HEK293 (cell line): Measurements from ENCODE around the gene TMEM255B.

Experiments
- CTCF ChIA-PET: fragments of 350-600 bp; formaldehyde crosslinking; extraction: SDS; loops from one replicate; lab custom pipeline; 2021; ENCODE audit warnings: antibody characterized with exemption; lab: Yijun Ruan, JAX
- POLR2A ChIA-PET: fragments of 300-600 bp; formaldehyde crosslinking; extraction: SDS; loops from one replicate; lab custom pipeline; 2020; ENCODE audit warnings: antibody characterized with exemption, inconsistent platforms; lab: Yijun Ruan, JAX
- H3K27ac ChIP-seq: fragments of 200-500 bp; sonication (Bioruptor generic); 2 replicates; pipeline ENCODE4 v1.5.1; 2014; ENCODE audit warnings: low read depth, low read length, control low read depth, inconsistent platforms; ENCODE audit errors: extremely low read depth
- H3K36me3 ChIP-seq, 2 experiments: fragments of 200-500 bp in 1 of 2; sonication (Bioruptor generic) in 1 of 2; 1 replicate in 1 of 2; 2 replicates in 1 of 2; pipeline ENCODE4 v1.5.1; 2014 to 2017; ENCODE audit warnings: inconsistent platforms in 2 of 2, low read length in 2 of 2; ENCODE audit not compliant: control insufficient read depth in 2 of 2, insufficient read depth in 1 of 2
- H3K4me1 ChIP-seq: fragments of 200-500 bp; sonication (Bioruptor generic); 2 replicates; pipeline ENCODE4 v1.5.1; 2014; ENCODE audit warnings: mild to moderate bottlenecking, low read length, inconsistent platforms; ENCODE audit not compliant: control insufficient read depth, insufficient read depth
- H3K4me3 ChIP-seq: 2 replicates; pipeline ENCODE4 v1.5.1; 2011; ENCODE audit warnings: low read depth, mild to moderate bottlenecking, control low read depth, low read length, moderate library complexity
- H3K9me3 ChIP-seq: fragments of 200-500 bp; sonication (Bioruptor generic); 2 replicates; pipeline ENCODE4 v1.5.1; 2014; ENCODE audit warnings: low read depth, low read length, inconsistent platforms; ENCODE audit not compliant: control insufficient read depth, insufficient read depth
- ATF2 ChIP-seq: fragments of 450-650 bp; formaldehyde crosslinking; IDR thresholded peaks from 2 replicates; pipeline ENCODE4 v1.5.1; 2016; ENCODE audit warnings: missing biosample characterization, missing genetic modification characterization, low read depth
- GLIS1 ChIP-seq: fragments of 450-650 bp; formaldehyde crosslinking; IDR thresholded peaks from 2 replicates; pipeline ENCODE4 v1.5.1; 2016; ENCODE audit warnings: missing biosample characterization, missing genetic modification characterization
- HOXC10 ChIP-seq: sonication (generic); formaldehyde crosslinking; IDR thresholded peaks from 2 replicates; pipeline ENCODE4 v1.8.1; 2023; ENCODE audit warnings: mild to moderate bottlenecking, missing genetic modification reagents
- PBX3 ChIP-seq: sonication (generic); formaldehyde crosslinking; IDR thresholded peaks from 2 replicates; pipeline ENCODE4 v1.8.1; 2022; ENCODE audit warnings: mild to moderate bottlenecking, moderate library complexity, missing genetic modification reagents
- PRDM10 ChIP-seq: fragments of 450-650 bp; formaldehyde crosslinking; IDR thresholded peaks from 2 replicates; pipeline ENCODE4 v1.5.1; 2016; ENCODE audit warnings: missing biosample characterization, missing genetic modification characterization
- ZBTB21 ChIP-seq: fragments of 450-650 bp; formaldehyde crosslinking; IDR thresholded peaks from 2 replicates; pipeline ENCODE4 v1.5.1; 2017; ENCODE audit warnings: missing biosample characterization, missing genetic modification characterization
- ZBTB8A ChIP-seq: fragments of 450-650 bp; formaldehyde crosslinking; IDR thresholded peaks from 2 replicates; pipeline ENCODE4 v1.5.1; 2016; ENCODE audit warnings: missing biosample characterization, missing genetic modification characterization
- ZFP41 ChIP-seq: fragments of 450-650 bp; formaldehyde crosslinking; IDR thresholded peaks from 2 replicates; pipeline ENCODE4 v1.5.1; 2016; ENCODE audit warnings: missing biosample characterization, missing genetic modification characterization, borderline replicate concordance
- ZIC2 ChIP-seq: fragments of 450-650 bp; formaldehyde crosslinking; IDR thresholded peaks from 2 replicates; pipeline ENCODE4 v1.5.1; 2016; ENCODE audit warnings: missing biosample characterization, missing genetic modification characterization
- ZNF169 ChIP-seq: fragments of 450-650 bp; formaldehyde crosslinking; IDR thresholded peaks from 2 replicates; pipeline ENCODE4 v1.5.1; 2016; ENCODE audit warnings: missing biosample characterization, missing genetic modification characterization
- ZNF292 ChIP-seq: fragments of 450-650 bp; formaldehyde crosslinking; IDR thresholded peaks from 2 replicates; pipeline ENCODE4 v1.5.1; 2016; ENCODE audit warnings: low read depth, missing biosample characterization, missing genetic modification characterization, borderline replicate concordance
- ZNF335 ChIP-seq: fragments of 450-650 bp; formaldehyde crosslinking; conservative IDR thresholded peaks from 2 replicates; pipeline ENCODE4 v1.5.1; 2016; ENCODE audit warnings: missing biosample characterization, missing genetic modification characterization
- ZNF398 ChIP-seq: fragments of 450-650 bp; formaldehyde crosslinking; IDR thresholded peaks from 2 replicates; pipeline ENCODE4 v1.5.1; 2017; ENCODE audit warnings: missing biosample characterization, missing genetic modification characterization
- ZNF423 ChIP-seq: fragments of 450-650 bp; formaldehyde crosslinking; IDR thresholded peaks from 2 replicates; pipeline ENCODE4 v1.5.1; 2016; ENCODE audit warnings: missing biosample characterization, missing genetic modification characterization
- ZNF518A ChIP-seq: fragments of 450-650 bp; formaldehyde crosslinking; conservative IDR thresholded peaks from 2 replicates; pipeline ENCODE4 v1.5.1; 2016; ENCODE audit warnings: low read depth, missing biosample characterization, missing genetic modification characterization
- ZNF600 ChIP-seq: fragments of 450-650 bp; formaldehyde crosslinking; IDR thresholded peaks from 2 replicates; pipeline ENCODE4 v1.5.1; 2016; ENCODE audit warnings: missing biosample characterization, missing genetic modification characterization
- ZNF639 ChIP-seq: fragments of 450-650 bp; formaldehyde crosslinking; IDR thresholded peaks from 2 replicates; pipeline ENCODE4 v1.5.1; 2016; ENCODE audit warnings: missing biosample characterization, missing genetic modification characterization
- ZNF645 ChIP-seq: fragments of 450-650 bp; formaldehyde crosslinking; IDR thresholded peaks from 2 replicates; pipeline ENCODE4; 2016; ENCODE audit warnings: missing biosample characterization, missing genetic modification characterization
- ZNF660 ChIP-seq: fragments of 450-650 bp; IDR thresholded peaks from 2 replicates; pipeline ENCODE4 v1.5.1; 2018; ENCODE audit warnings: missing biosample characterization, mild to moderate bottlenecking, missing genetic modification characterization
- ZNF791 ChIP-seq: fragments of 450-650 bp; formaldehyde crosslinking; IDR thresholded peaks from 2 replicates; pipeline ENCODE4 v1.5.1; 2016; ENCODE audit warnings: missing biosample characterization, missing genetic modification characterization

Gene TMEM255B

GRCh38 chr13:113744197-113745000 lies 14.6 kb upstream of the TMEM255B start (continued):
- TF ChIP-seq PRDM10 (tag by site-specific recombination) (peak; percentile 74), ATF2 (tag by site-specific recombination) (no peak), ZNF645 (tag by site-specific recombination) (no peak), HOXC10 (CRISPR knock-in tag) (no peak), ZIC2 (peak; percentile 94), ZNF169 (tag by site-specific recombination) (no peak), ZNF423 (tag by site-specific recombination) (no peak), ZNF335 (tag by site-specific recombination) (no peak), GLIS1 (peak; percentile 93), PBX3 (CRISPR knock-in tag) (no peak)

- Histone ChIP-seq H3K9me3 (no peaks in the 10 kb centered on the region), H3K4me3 (no peak overlapping the region), H3K27ac (no peak overlapping the region), H3K36me3 (no peaks in the 10 kb centered on the region), H3K4me1 (no peaks in the 10 kb centered on the region)
- ChIA-PET CTCF (no interaction called here), POLR2A (no interaction called here)
- no peak for TF ChIP-seq ZNF600
- TF ChIP-seq ZNF660 (tag by site-specific recombination): no peak
- TF ChIP-seq ZNF398: no peak
- TF ChIP-seq ZNF292 (tag by site-specific recombination): no peak
- TF ChIP-seq ZBTB8A (tag by site-specific recombination): no peak
- no peak for TF ChIP-seq ZBTB21
- TF ChIP-seq ZFP41 (tag by site-specific recombination): no peak
- no peak for TF ChIP-seq ZNF639 (tag by site-specific recombination)
- TF ChIP-seq ZNF518A: no peak
- TF ChIP-seq ZNF791 (tag by site-specific recombination): no peak
These were observed 14.0 kb upstream of the TMEM255B start for GRCh38 chr13:113745059-113745458.
